ENCODE measurements around the gene TCF7.

TCF7 gene

DNA sequence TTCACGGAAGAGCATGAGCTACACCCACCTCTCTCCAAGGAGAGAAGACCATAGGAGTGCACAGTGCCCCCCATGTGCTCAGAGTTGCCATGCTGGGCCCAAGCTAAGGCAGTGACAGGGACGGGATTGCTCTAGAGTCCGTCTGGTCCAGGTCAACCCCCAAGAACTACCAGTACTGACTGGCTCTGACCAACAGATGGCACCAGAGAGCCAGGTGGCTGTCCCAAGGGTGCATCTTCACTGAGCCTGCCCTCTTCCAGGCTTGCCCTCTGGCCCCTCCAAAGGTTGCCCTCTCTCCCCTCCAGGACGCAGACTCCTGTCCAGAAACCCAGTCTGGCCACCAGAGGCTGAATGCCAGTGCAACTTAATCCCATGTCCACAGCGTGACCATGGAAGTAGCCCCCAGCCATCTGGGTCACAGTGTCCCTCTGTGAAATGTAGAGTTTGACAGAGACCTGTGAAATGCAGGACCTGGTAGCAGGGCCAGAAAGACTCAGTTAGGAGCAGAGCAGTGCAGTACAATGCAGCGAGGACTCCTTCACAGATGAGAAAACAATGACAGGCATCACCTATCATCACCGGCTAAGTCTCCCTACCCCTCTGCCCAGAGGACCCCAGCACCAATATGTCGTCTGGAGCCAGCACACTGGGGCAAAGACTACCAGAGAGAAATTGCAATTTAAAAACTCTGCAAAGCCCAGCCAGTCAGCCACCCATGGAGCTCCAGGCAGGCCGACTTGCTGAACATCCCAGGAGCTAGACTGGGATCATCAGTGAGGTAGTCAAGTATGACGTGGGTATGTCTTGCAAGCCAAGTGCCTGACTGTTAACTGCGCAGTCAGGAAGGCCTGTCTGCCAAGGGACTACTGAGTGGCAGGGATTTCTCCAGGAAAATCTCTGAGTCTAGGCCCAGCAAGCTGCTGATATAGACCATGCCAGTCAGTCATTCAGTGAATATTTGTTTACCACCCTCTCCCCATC lies 70.0 kb downstream of the TCF7 start:
- no peaks in the 10 kb centered on the region for H3K27me3 ChIP-seq (ENCODE audit: control insufficient read depth, insufficient read depth, low read length)
- peaks cover 2% of the 10 kb centered on the region for H3K4me1 ChIP-seq (ENCODE audit: control insufficient read depth, insufficient read depth, low read length)
- H3K36me3 ChIP-seq (ENCODE audit: control insufficient read depth, insufficient read depth, low read length) = no peaks in the 10 kb centered on the region
- H3K9ac ChIP-seq (ENCODE audit: low read depth, low read length) = no peak overlapping the region
- no peak overlapping the region for H3K4me3 ChIP-seq (ENCODE audit: low read depth, low read length)
- H3K9me3 ChIP-seq (ENCODE audit: control insufficient read depth, insufficient read depth, low read length) = no peaks in the 10 kb centered on the region

DNA sequence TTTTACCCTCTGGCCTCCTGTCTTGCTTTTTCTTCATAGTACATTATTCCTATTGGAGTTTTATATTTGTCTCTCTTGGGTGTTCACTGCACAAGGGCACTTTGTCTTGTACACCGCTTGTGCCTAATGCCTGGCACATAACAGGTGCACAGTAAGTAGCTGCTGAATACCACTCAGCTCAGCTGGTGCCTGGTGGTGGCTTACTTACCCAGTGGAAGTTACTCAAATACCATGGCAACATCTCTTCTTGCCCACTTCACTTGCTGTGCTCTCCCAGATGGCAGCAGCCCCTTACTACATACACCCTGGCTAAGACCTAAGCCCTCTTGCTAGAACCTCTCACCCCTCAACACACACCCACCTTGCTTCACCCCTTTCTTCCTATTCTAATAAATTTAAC lies 73.6 kb downstream of the TCF7 start:
- no peak overlapping the region for H3K9ac ChIP-seq (ENCODE audit: low read depth, low read length)
- H3K4me1 ChIP-seq (ENCODE audit: control insufficient read depth, insufficient read depth, low read length) = peaks cover 2% of the 10 kb centered on the region
- H3K27me3 ChIP-seq (ENCODE audit: control insufficient read depth, insufficient read depth, low read length) = no peaks in the 10 kb centered on the region
- H3K36me3 ChIP-seq (ENCODE audit: control insufficient read depth, insufficient read depth, low read length) = no peaks in the 10 kb centered on the region
- no peaks in the 10 kb centered on the region for H3K9me3 ChIP-seq (ENCODE audit: control insufficient read depth, insufficient read depth, low read length)
- no peak overlapping the region for H3K4me3 ChIP-seq (ENCODE audit: low read depth, low read length)

DNA sequence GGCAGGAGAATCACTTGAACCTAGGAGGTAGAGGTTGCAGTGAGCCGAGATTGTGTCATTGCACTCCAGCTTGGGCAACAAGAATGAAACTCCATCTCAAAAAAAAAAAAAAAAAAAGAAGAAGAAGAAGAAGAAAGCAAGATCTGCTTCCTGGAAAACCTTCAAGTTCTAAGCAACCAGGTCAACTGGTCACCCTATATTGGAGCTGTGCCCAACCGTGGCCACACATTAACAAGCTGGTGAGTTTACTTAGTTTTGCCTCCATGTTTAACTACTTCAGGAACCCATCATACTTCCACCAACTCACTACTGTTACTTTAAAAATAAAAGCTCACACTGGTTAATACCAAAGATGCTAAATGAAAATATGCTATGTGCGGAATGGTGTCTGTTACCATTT lies 74.5 kb downstream of the TCF7 start:
- no peaks in the 10 kb centered on the region for H3K27me3 ChIP-seq (ENCODE audit: control insufficient read depth, insufficient read depth, low read length)
- H3K36me3 ChIP-seq (ENCODE audit: control insufficient read depth, insufficient read depth, low read length) = no peaks in the 10 kb centered on the region
- H3K4me1 ChIP-seq (ENCODE audit: control insufficient read depth, insufficient read depth, low read length) = peaks cover 2% of the 10 kb centered on the region
- H3K4me3 ChIP-seq (ENCODE audit: low read depth, low read length) = no peak overlapping the region
- H3K9me3 ChIP-seq (ENCODE audit: control insufficient read depth, insufficient read depth, low read length) = no peaks in the 10 kb centered on the region
- H3K9ac ChIP-seq (ENCODE audit: low read depth, low read length) = no peak overlapping the region

DNA sequence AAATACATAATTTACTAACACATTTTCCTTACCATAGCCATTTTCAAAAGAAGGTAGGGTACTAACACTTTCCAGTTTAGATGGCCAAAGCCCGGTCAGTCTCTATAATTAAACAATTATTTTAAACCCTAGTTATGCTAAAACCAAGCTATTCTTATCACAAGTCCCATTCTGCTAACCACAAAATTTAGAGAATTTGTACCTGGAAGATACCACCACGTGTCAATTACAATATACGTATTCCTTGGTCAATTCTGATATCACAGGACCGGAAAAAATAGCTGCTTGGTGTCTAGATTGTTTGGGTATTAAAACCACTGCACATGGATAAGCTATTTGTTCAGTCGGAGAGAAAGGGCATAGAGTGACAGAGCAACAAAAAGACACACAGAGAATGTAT lies 81.2 kb downstream of the TCF7 start:
- peaks cover 15% of the 10 kb centered on the region for H3K36me3 ChIP-seq (ENCODE audit: control insufficient read depth, insufficient read depth, low read length)
- H3K27me3 ChIP-seq (ENCODE audit: control insufficient read depth, insufficient read depth, low read length) = no peaks in the 10 kb centered on the region
- no peak overlapping the region for H3K9ac ChIP-seq (ENCODE audit: low read depth, low read length)
- H3K4me1 ChIP-seq (ENCODE audit: control insufficient read depth, insufficient read depth, low read length) = no peaks in the 10 kb centered on the region
- no peaks in the 10 kb centered on the region for H3K9me3 ChIP-seq (ENCODE audit: control insufficient read depth, insufficient read depth, low read length)
- no peak overlapping the region for H3K4me3 ChIP-seq (ENCODE audit: low read depth, low read length)

All from iPS-15b (cell line).